ENCODE measurements around the gene CPSF4.

CPSF4 gene

DNA sequence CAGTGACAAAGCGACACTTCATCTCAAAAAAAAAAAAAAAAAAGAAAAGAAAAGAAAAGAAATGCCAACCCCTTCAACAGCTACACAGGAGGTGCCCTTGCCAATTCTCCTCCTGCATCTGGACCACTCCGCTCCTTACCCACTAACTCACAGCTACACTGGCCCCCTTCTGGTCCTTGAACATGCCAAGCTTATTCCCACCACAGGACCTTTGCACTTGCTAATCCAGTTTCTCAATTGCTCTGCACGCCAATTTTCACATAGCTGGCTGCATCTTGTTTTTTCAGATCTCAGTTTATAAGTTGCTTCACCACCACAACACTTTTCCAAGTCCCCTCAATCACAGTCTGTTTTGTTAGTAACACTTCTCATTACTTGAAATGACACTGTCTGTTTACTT lies 35.9 kb upstream of the CPSF4 start:
- H3K4me3 ChIP-seq (ENCODE audit: low read length) = no peak overlapping the region
- DNase-seq (ENCODE audit: low read depth) = no peak
- TF ChIP-seq, protein P1, sequence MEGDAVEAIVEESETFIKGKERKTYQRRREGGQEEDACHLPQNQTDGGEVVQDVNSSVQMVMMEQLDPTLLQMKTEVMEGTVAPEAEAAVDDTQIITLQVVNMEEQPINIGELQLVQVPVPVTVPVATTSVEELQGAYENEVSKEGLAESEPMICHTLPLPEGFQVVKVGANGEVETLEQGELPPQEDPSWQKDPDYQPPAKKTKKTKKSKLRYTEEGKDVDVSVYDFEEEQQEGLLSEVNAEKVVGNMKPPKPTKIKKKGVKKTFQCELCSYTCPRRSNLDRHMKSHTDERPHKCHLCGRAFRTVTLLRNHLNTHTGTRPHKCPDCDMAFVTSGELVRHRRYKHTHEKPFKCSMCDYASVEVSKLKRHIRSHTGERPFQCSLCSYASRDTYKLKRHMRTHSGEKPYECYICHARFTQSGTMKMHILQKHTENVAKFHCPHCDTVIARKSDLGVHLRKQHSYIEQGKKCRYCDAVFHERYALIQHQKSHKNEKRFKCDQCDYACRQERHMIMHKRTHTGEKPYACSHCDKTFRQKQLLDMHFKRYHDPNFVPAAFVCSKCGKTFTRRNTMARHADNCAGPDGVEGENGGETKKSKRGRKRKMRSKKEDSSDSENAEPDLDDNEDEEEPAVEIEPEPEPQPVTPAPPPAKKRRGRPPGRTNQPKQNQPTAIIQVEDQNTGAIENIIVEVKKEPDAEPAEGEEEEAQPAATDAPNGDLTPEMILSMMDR (IDR thresholded peaks at IDR 0.05; ENCODE audit: insufficient read depth, low read depth, low read length, missing control alignments) = no peak

DNA sequence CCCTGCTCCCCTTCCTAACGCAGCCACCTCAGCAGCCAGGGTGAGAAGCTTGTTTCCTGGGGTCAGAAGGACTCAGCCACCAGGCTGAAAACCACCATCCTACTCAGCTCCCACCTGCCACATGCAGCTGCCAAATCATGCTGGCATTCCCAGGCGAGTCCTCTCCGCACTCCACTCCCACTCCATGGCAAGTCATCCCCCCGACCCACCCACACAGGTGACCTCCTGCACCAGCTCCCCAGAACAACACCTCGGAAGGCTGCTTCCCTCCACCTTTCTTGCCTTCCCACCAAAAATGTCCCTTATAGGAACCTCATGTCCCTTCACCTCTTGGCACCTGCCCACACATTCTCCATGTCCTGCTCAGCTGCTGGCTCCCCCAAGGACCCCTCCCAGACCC lies 35.0 kb upstream of the CPSF4 start:
- DNase-seq (ENCODE audit: low read depth) = no peak
- TF ChIP-seq, protein P1 (IDR thresholded peaks at IDR 0.05; ENCODE audit: insufficient read depth, low read depth, low read length, missing control alignments) = no peak
- no peak overlapping the region for H3K4me3 ChIP-seq (ENCODE audit: low read length)

DNA sequence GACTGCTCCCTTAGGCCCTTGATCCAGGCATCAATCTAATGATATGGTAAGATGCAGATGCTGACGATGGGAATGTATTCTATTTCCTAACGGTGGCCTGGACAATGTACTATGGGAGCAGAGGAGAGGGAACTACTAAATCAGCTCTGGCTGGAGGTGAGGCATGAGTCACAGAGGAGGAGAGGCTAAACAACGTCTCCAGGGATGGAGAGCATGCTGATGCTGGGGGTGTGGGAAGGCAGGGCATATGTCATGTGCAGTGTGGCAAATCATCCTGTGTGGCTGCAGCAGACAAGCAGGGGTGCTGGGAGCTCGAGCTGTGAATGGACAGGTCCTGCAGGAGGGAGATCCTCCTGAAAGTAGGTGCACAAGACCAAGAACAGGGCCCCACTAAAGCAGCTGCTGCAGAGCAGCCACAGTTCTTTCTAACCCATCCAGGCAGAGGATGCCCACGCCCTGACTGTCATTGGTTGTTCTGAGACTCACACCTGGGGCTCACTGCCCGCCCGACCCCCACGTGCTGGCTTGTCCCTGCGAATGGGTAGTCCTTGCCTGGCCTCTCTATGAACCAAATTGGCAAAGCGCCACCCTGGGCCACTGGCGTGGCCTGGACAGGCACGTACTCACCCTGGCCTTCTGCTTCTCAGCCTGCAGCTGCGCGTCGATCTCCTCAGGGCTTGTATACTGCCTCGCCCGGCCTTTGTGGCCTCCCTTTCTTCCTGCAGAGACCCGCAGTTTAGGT lies 34.3 kb upstream of the CPSF4 start:
- TF ChIP-seq, protein P1 (IDR thresholded peaks at IDR 0.05; ENCODE audit: insufficient read depth, low read depth, low read length, missing control alignments) = no peak
- no peak overlapping the region for H3K4me3 ChIP-seq (ENCODE audit: low read length)
- DNase-seq (ENCODE audit: low read depth) = peak; percentile 33

DNA sequence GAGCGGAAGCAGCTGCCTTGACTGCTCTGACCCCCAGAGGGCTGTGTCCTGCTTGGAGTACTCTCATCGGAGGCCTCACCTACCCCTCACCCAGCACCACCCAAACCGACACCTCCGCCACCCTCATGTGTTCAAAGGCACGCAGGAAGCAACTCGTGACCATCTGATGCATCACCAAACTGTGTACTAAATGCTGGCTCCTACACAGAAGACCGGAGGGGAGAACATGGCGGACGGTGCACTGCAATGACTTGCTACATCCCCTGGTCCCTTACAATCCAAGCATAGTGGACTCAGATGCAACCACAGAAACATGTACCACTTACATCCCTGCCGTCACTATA lies 33.8 kb upstream of the CPSF4 start:
- no peak for DNase-seq (ENCODE audit: low read depth)
- TF ChIP-seq, protein P1 (IDR thresholded peaks at IDR 0.05; ENCODE audit: insufficient read depth, low read depth, low read length, missing control alignments) = no peak
- no peak overlapping the region for H3K4me3 ChIP-seq (ENCODE audit: low read length)

DNA sequence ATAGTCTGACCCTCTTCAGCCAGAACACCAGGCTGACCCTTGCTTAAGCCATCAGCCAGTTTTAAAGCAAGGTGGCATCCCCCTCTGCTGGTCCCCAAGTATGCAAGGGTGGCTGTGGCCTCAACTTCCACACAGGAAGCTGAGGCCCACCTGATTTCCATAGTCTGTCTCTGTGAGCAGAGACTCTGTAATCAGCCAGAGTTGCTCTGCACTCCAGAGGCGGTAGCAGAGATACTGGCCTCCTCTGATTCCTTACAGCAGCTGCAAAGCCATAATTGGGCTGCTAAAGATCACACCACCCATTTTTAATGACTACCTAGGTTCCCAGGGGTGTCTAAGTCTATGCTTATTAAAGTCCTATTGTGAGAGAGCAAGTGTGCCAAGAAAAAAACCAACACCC lies 32.2 kb upstream of the CPSF4 start:
- peak overlapping the region; percentile 2 for H3K4me3 ChIP-seq (ENCODE audit: low read length)
- TF ChIP-seq, protein P1 (IDR thresholded peaks at IDR 0.05; ENCODE audit: insufficient read depth, low read depth, low read length, missing control alignments) = no peak
- no peak for DNase-seq (ENCODE audit: low read depth)

DNA sequence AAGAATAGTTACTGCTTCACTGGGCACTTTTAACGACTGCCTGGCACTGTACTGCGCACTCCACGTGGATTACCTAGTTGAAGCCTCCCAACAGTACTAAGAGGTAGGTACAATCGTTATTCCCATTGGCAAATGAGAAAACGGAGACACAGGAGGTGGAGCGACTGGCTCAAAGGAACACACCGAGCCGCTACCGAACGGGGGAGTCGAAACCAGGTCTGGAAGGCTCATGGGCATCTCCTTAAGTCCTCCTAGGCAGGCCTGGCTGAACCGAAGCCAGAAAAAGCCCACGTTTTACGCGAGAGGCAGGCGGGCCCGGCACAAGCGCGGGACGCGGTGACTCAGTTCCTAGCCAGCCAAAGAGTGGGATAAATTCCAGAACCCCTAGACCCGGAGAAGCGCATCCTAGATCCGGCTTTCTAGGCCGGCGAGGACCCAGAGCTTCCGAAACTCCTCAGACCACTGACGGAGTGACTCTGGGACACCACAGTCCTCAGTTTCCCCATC lies 30.8 kb upstream of the CPSF4 start:
- TF ChIP-seq, protein P1 (IDR thresholded peaks at IDR 0.05; ENCODE audit: insufficient read depth, low read depth, low read length, missing control alignments) = no peak
- peak; percentile 71 for DNase-seq (ENCODE audit: low read depth)
- H3K4me3 ChIP-seq (ENCODE audit: low read length) = peak overlapping the region; percentile 89
